C4-2B (cell line): ENCODE data around the gene CASZ1.

Experiments used
- H3K27ac ChIP-seq: fragments of 450-650 bp; 2 replicates; pipeline ENCODE4 v1.5.1; 2017
- CTCF ChIP-seq: fragments of 450-650 bp; conservative IDR thresholded peaks from 2 replicates; pipeline ENCODE4 v1.5.1; 2017; ENCODE audit warnings: mild to moderate bottlenecking
- ZFX ChIP-seq: fragments of 450-650 bp; IDR thresholded peaks from 2 replicates; pipeline ENCODE4 v1.6.1; 2017

The CASZ1 gene

GRCh38 chr1:10697621-10698160 lies 98.8 kb downstream of the CASZ1 start:
- H3K27ac ChIP-seq, result peak overlapping the region; percentile 96
- TF ChIP-seq CTCF, result no peak
- no peak for TF ChIP-seq ZFX

- TF ChIP-seq CTCF (no peak), ZFX (no peak)
Measured at GRCh38 chr1:10696977-10697376, 99.5 kb downstream of the CASZ1 start.

GRCh38 chr1:10694633-10695627 lies 101.5 kb downstream of the CASZ1 start:
- TF ChIP-seq ZFX (no peak), CTCF (no peak)
- peak overlapping the region; percentile 78 for H3K27ac ChIP-seq

More at GRCh38 chr1:10696977-10697376, 99.5 kb downstream of the CASZ1 start:
- peak overlapping the region; percentile 96; the same call in 1 of the 2 replicates for H3K27ac ChIP-seq

- TF ChIP-seq ZFX (no peak), CTCF (no peak)
- H3K27ac ChIP-seq, result peak overlapping the region; percentile 75
Measured at GRCh38 chr1:10694274-10694632, 102.2 kb downstream of the CASZ1 start.

- TF ChIP-seq ZFX, result no peak
- no peak for TF ChIP-seq CTCF
- H3K27ac ChIP-seq, result peak overlapping the region; percentile 75
Measured at GRCh38 chr1:10693497-10694273, 102.8 kb downstream of the CASZ1 start.

- TF ChIP-seq CTCF (no peak), ZFX (no peak)
- H3K27ac ChIP-seq, result peak overlapping the region; percentile 75
Measured at GRCh38 chr1:10693152-10693496, 103.3 kb downstream of the CASZ1 start.
